ENCODE results near the gene STX16. TPM values are rescaled to one million over a fixed set of nuclear protein-coding genes. Genes with fewer than 3 reads are reported as not detected.

Gene STX16
- total RNA-seq, 1 donor from 2014 or later, result 57.0 TPM

DNA sequence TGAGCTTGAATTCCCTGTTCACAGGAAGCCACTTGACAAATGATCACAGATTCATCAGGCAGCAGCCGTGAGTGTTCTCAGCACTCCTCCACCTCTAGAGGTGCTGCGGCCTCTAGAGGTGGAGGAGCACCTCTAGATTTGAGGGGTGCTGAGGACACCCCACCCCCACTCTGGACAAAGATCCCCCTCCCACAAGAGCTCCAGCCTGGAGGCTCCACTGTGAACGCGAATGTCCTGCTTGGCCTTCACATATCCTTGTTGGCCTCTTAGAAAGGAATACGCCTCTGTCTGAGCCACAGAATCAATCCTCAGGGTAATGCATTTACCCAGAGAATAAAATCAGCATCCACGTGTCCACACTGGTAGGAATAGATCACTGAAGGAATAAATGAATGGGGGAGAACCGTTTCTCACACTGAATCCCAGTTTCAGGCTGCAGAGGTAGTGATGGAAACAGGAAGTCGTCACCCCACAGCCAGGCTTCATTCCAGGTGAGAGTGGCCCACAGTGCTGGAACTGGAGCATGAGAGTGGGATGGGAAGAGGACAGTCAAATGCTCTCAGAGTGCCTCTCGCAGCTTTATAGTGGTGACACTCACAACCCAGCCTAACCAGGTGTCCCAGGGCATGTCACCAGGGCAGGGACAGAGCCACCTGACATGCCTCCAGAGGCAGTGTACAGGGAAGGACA, 58.1 kb downstream of the STX16 start:
- intact Hi-C loops (cut with DNase I), result no loop called here
- Histone ChIP-seq H3K4me3 (no peak overlapping the region), H3K9me3 (no peaks in the 10 kb centered on the region), H3K36me3 (peaks cover 13% of the 10 kb centered on the region), H3K4me1 (no peaks in the 10 kb centered on the region), H3K27me3 (no peaks in the 10 kb centered on the region), H3K27ac (no peak overlapping the region)
- ATAC-seq (no peak), DNase-seq (no peak)
- TF ChIP-seq, protein P1, sequence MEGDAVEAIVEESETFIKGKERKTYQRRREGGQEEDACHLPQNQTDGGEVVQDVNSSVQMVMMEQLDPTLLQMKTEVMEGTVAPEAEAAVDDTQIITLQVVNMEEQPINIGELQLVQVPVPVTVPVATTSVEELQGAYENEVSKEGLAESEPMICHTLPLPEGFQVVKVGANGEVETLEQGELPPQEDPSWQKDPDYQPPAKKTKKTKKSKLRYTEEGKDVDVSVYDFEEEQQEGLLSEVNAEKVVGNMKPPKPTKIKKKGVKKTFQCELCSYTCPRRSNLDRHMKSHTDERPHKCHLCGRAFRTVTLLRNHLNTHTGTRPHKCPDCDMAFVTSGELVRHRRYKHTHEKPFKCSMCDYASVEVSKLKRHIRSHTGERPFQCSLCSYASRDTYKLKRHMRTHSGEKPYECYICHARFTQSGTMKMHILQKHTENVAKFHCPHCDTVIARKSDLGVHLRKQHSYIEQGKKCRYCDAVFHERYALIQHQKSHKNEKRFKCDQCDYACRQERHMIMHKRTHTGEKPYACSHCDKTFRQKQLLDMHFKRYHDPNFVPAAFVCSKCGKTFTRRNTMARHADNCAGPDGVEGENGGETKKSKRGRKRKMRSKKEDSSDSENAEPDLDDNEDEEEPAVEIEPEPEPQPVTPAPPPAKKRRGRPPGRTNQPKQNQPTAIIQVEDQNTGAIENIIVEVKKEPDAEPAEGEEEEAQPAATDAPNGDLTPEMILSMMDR (IDR thresholded peaks at IDR 0.05), result no peak

DNA sequence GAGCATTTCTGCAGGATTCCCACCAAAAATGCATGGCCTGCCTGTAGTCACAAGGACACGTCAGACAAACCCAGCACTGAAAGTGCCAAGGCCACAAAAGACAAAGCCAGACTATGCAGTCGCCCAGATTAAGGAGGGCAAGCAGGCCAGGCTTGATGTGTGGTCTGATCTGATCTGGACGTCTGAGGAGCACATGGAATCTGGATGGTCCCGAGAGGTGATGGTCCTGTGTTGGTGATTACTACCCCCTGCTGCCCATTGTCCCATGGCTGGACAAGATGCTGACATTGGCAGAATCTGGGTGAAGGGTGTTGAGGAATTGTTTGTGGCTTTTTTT, 58.6 kb downstream of the STX16 start:
- Histone ChIP-seq H3K9me3 (no peaks in the 10 kb centered on the region), H3K4me3 (no peak overlapping the region), H3K4me1 (no peaks in the 10 kb centered on the region), H3K27me3 (no peaks in the 10 kb centered on the region), H3K36me3 (peaks cover 12% of the 10 kb centered on the region), H3K27ac (no peak overlapping the region)
- ATAC-seq (no peak), DNase-seq (no peak)
- TF ChIP-seq, protein P1 (IDR thresholded peaks at IDR 0.05), result no peak
- intact Hi-C loops (cut with DNase I), result no loop called here

DNA sequence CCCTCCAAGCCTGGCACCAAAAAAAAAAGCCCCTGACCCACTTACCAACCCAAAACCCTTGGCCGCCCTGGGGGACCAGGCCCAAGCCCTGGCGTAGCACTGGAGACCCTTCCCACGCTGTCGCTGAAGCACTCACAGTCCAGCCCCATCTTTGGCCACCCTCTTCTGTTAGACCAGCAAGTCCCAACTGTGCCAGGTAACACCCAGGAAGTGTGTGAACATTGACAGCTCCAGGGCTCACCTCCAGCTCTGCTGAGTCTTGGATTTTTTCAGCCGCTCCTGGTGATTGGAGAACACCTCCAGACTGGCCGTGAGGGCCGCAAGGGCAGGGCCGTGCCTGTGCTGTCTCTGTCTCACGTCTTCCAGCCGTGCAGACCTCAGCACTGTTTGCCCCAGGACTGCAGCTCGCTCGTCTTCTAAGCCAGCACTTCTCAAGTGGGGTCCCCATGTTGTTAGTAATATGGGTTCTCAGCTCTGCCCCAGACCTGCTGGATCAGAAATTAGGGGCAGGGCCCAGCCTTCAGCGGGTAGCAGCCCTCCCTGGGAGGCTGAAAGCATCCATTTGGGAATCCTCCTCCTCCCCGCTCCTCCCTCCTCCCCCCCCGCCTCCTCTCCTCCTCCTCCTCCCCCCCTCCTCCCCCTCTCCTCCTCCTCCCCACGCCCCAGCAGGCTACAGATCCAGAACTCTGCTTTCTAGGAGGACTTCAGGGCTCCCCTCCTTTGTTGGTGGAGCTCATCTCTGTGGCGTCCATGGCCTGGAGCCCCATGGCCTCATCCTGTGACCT, 59.6 kb downstream of the STX16 start:
- H3K27ac ChIP-seq, result no peak overlapping the region
- intact Hi-C loops (cut with DNase I), result no loop called here
- no peak overlapping the region for H3K4me3 ChIP-seq
- DNase-seq, result no peak
- no peaks in the 10 kb centered on the region for H3K4me1 ChIP-seq
- TF ChIP-seq, protein P1 (IDR thresholded peaks at IDR 0.05), result no peak
- H3K36me3 ChIP-seq, result peaks cover 6% of the 10 kb centered on the region
- H3K27me3 ChIP-seq, result no peaks in the 10 kb centered on the region
- H3K9me3 ChIP-seq, result no peaks in the 10 kb centered on the region
- no peak for ATAC-seq

GRCh38 chr20:58711266-58712051, 60.4 kb downstream of the STX16 start:
- intact Hi-C loops (cut with DNase I), result no loop called here
- Histone ChIP-seq H3K27me3 (no peaks in the 10 kb centered on the region), H3K9me3 (no peaks in the 10 kb centered on the region), H3K27ac (no peak overlapping the region), H3K4me3 (no peak overlapping the region), H3K4me1 (no peaks in the 10 kb centered on the region), H3K36me3 (peaks cover under 1% of the 10 kb centered on the region)
- TF ChIP-seq, protein P1 (IDR thresholded peaks at IDR 0.05), result no peak
- ATAC-seq (no peak), DNase-seq (peak; percentile 56)

- no peak for ATAC-seq
- Histone ChIP-seq H3K4me1 (no peaks in the 10 kb centered on the region), H3K27me3 (no peaks in the 10 kb centered on the region), H3K9me3 (no peaks in the 10 kb centered on the region), H3K27ac (no peak overlapping the region), H3K36me3 (no peaks in the 10 kb centered on the region), H3K4me3 (no peak overlapping the region)
- TF ChIP-seq, protein P1 (IDR thresholded peaks at IDR 0.05), result no peak
- DNase-seq, result no peak
- intact Hi-C loops (cut with DNase I), result no loop called here
These were observed 61.2 kb downstream of the STX16 start for GRCh38 chr20:58712151-58712791.

Data from upper lobe of right lung (tissue), 1 donor.